IMR-90 (cell line): ENCODE results near the gene OTOG.

Source experiments
- BHLHE40 ChIP-seq: fragments of 150-350 bp; IDR thresholded peaks from 2 replicates; pipeline ENCODE4 v1.6.1; 2016; ENCODE audit warnings: mild to moderate bottlenecking, low read depth, low read length
- CEBPB ChIP-seq: IDR thresholded peaks from 2 replicates; pipeline ENCODE4 v1.6.1; 2012; ENCODE audit warnings: low read depth, low read length, improper control_type of control experiment
- CHD1 ChIP-seq: IDR thresholded peaks from 2 replicates; pipeline ENCODE4 v1.6.1; 2012; ENCODE audit warnings: low read depth, low read length, improper control_type of control experiment
- FOS ChIP-seq: fragments of 150-350 bp; IDR thresholded peaks from 2 replicates; pipeline ENCODE4 v1.6.1; 2016; ENCODE audit warnings: low read depth, low read length
- MAFK ChIP-seq: IDR thresholded peaks from 2 replicates; pipeline ENCODE4 v1.6.1; 2012; ENCODE audit warnings: low read depth, low read length, improper control_type of control experiment
- POLR2A ChIP-seq: IDR thresholded peaks from 2 replicates; pipeline ENCODE4 v1.6.1; 2012; ENCODE audit warnings: mild to moderate bottlenecking, low read depth, low read length
- RCOR1 ChIP-seq: IDR thresholded peaks from 2 replicates; pipeline ENCODE4 v1.6.1; 2012; ENCODE audit warnings: mild to moderate bottlenecking, low read length, improper control_type of control experiment; ENCODE audit not compliant: insufficient replicate concordance
- RFX5 ChIP-seq: IDR thresholded peaks from 2 replicates; pipeline ENCODE4 v1.8.0; 2012; ENCODE audit warnings: low read depth, mild to moderate bottlenecking, low read length, moderate library complexity
- SMC3 ChIP-seq: fragments of 150-350 bp; IDR thresholded peaks from 2 replicates; pipeline ENCODE4 v1.6.1; 2016; ENCODE audit warnings: low read depth, mild to moderate bottlenecking, antibody characterized with exemption, low read length, moderate library complexity
- USF2 ChIP-seq: fragments of 150-350 bp; IDR thresholded peaks from 2 replicates; pipeline ENCODE4 v1.6.1; 2017; ENCODE audit warnings: mild to moderate bottlenecking, antibody characterized with exemption, low read length, low read depth
- TF ChIP-seq, protein P1 (sequence below): conservative IDR thresholded peaks from 2 replicates; pipeline ENCODE4 v1.5.1; 2012; ENCODE audit warnings: mild to moderate bottlenecking, low read depth, low read length, improper control_type of control experiment
- TF ChIP-seq, protein P2 (sequence below): fragments of 150-350 bp; IDR thresholded peaks from 2 replicates; pipeline ENCODE4 v1.6.1; 2016; ENCODE audit warnings: low read depth, mild to moderate bottlenecking, low read length, moderate library complexity, borderline replicate concordance

- TF ChIP-seq RFX5 (no peak), SMC3 (no peak), CEBPB (no peak), CHD1 (no peak), POLR2A (no peak), BHLHE40 (no peak), USF2 (no peak), MAFK (no peak), FOS (no peak), RCOR1 (no peak)
- TF ChIP-seq, protein P1, sequence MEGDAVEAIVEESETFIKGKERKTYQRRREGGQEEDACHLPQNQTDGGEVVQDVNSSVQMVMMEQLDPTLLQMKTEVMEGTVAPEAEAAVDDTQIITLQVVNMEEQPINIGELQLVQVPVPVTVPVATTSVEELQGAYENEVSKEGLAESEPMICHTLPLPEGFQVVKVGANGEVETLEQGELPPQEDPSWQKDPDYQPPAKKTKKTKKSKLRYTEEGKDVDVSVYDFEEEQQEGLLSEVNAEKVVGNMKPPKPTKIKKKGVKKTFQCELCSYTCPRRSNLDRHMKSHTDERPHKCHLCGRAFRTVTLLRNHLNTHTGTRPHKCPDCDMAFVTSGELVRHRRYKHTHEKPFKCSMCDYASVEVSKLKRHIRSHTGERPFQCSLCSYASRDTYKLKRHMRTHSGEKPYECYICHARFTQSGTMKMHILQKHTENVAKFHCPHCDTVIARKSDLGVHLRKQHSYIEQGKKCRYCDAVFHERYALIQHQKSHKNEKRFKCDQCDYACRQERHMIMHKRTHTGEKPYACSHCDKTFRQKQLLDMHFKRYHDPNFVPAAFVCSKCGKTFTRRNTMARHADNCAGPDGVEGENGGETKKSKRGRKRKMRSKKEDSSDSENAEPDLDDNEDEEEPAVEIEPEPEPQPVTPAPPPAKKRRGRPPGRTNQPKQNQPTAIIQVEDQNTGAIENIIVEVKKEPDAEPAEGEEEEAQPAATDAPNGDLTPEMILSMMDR, result no peak
- TF ChIP-seq, protein P2, sequence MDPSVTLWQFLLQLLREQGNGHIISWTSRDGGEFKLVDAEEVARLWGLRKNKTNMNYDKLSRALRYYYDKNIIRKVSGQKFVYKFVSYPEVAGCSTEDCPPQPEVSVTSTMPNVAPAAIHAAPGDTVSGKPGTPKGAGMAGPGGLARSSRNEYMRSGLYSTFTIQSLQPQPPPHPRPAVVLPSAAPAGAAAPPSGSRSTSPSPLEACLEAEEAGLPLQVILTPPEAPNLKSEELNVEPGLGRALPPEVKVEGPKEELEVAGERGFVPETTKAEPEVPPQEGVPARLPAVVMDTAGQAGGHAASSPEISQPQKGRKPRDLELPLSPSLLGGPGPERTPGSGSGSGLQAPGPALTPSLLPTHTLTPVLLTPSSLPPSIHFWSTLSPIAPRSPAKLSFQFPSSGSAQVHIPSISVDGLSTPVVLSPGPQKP, result no peak
Observed at GRCh38 chr11:17649696-17650095, 102.6 kb downstream of the OTOG start.
